HG02885 (cell line): ENCODE data around the gene LCLAT1.
A peak's percentile ranks its signal among the peaks of the same experiment; 100 is the strongest.
"Not testable (repeated sequence)": the region's sequence is repeated elsewhere in the genome, so short reads cannot be mapped to it uniquely, and the experiment has no call there.

Source experiments
- ATAC-seq: cut with Tn5 transposase; IDR thresholded peaks from one replicate; pipeline ENCODE4 v1.9.1; 2021; ENCODE audit warnings: mild to moderate bottlenecking; ENCODE audit not compliant: unreplicated experiment, poor library complexity

The LCLAT1 gene

GRCh38 chr2:30484145-30484544 lies 37.1 kb downstream of the LCLAT1 start:
- no peak for ATAC-seq

DNA sequence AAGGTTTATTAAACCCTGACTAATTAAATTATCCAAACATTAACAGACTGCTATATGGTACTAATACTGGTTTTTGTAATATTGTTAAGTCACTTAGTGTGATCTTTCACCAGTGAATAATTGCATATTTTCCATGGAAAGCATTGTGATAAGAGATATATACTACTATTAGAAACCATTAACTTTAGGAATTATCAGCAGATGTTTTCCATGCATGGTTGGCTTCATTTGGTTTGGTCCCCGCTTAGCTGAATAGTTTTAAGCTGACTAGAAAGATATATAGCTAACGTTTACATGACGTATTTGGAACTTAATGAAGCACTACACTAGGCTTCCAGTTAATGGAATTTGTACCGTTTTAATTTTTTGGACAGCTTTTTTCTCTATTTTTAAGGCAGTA lies 37.9 kb downstream of the LCLAT1 start:
- no peak for ATAC-seq

DNA sequence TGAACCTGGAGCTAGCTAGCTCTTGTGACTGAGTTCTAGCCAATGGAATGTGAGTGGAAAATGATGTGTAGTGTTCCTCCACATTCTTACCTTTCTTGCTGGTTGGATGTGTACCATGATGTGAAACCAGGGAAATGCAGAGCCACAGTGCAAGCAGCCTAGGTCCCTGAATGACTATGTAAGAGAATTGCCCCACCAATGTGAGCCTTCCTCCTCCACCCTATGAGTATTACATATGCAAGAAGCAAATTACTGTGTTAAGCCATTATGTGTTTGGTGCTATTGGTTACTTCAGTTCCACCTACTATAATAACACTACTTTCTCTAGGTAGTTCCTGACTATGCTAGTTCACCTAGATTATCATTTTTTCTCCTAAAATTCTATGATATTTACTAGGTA lies 39.6 kb downstream of the LCLAT1 start:
- no peak for ATAC-seq

GRCh38 chr2:30487603-30488002 lies 40.6 kb downstream of the LCLAT1 start:
- ATAC-seq, result no peak

DNA sequence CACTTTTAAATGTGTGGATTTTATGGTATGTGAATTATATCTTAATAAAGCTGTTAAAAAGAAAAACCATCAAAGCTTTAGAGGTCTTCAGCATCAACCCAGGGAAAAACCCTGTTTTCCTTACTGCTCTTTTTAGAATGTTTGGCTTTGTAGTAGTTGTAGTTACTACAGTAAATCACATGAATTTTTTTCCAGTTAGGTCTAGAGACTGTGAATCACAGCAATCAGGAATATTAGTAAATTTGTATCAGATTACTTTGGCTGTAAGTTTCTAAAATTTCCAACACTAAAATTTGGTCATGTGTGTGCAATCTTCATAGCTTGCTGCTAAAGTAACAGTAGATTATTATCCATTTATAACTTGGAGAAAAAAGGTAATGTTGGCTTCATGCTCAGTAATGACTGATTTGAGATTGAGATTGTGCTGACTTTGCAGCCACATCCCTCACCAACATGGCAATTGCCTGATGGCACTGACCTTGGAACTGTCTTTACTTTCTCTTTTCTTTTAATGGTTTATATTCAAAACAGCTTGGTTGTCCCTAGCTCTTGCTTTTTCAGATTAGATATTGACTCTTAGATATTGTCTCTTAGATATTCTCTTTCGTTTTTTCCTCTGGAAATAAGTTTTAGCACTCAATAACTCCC lies 41.1 kb downstream of the LCLAT1 start:
- no peak for ATAC-seq

GRCh38 chr2:30491225-30491624 lies 44.2 kb downstream of the LCLAT1 start:
- no peak for ATAC-seq

DNA sequence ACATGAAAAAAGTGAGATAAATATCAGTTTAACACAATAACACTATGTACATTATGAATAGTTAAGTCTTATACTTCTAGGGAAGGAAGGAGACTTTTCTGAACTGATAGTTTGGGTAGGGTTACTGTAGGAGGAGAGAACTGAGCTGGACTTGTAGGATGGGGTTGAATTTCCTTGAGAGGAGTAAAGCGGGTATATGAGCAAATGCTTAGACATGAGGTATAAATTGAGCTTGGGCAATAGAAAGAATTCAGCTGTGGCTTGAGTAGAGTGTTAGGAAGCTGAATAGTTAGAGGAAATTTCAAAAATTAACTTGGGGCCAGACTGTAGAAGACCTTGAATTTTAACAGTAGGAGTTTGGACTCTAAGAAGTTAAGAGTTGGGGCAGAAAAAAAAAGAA lies 45.1 kb downstream of the LCLAT1 start:
- ATAC-seq, result no peak

DNA sequence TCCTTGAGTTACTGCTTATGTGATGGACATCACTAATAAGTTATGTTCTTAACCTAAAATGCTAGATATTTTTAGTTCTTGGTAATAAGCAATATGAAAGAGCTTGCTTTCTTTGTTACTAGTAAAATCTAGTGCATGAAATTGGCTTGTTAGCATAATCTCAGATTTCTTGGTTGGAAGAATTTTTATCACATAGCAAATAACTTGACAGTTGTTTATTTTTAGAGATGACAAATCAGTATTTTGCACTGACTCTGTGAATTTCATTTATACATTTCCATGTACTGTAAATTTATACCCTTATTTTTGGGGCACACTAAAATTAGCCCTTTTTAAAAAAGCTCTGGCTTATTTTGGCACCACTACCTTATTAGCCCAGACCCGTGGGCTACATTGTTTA lies 45.6 kb downstream of the LCLAT1 start:
- no peak for ATAC-seq

DNA sequence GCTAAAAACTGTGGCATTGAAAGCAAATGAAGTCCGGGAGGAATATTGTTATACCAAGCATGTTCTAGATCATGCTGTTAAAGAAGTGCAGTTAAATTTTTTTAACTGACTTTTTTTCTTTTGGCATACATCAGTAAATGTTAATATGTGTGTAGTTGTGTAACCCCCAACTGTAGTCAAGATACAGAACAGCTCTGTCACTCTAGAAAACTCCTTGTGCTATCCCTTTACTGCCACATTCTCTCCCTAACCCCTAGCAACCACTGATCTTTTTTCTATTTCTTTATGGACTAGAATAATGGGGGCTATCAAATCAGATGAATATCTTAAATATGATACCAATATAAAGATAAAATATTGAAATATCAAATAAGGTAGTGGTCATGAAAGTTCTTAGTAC lies 46.4 kb downstream of the LCLAT1 start:
- ATAC-seq, result no peak

- not testable (repeated sequence) for ATAC-seq
These were observed 48.9 kb downstream of the LCLAT1 start for GRCh38 chr2:30495896-30496295.

DNA sequence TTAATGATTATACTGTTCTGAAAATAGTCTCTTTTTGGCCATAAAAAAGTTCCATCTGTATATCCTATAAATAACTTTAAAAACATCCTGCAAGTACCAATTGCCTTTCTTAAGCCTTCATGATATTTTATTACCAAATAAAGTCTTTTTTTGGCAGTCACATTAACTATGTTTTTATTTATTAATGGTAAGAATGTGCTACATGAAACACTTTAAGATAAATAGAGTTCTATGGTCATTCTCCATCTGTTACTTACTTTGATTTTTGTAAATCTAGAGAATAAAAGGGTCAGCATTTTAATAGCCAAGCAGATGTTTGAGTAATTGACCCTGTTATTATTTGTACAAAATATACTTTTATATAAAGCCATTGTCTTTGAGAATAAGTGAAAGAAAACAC lies 52.6 kb downstream of the LCLAT1 start:
- ATAC-seq, result no peak

- ATAC-seq, result no peak
These were observed 53.7 kb downstream of the LCLAT1 start for GRCh38 chr2:30500699-30501098.

DNA sequence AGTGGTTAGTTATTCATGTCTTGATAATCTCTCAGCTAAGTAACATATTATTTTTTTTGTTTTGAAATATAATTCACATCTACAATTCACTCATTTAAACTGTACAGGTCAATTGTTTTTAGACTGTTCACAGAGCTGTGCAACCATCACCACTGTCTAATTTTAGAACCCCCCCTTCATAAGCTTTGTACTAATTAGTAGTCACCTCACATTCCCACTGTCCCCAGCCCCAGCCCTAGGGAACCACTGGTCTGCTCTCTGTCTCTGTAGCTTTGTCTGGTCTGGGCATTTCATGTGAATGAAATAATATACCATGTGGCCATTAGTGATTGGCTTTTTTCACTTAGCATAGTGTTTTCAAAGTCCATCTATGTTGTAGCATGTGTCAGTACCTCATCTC lies 55.3 kb downstream of the LCLAT1 start:
- ATAC-seq, result no peak

GRCh38 chr2:30503007-30503694 lies 56.1 kb downstream of the LCLAT1 start:
- ATAC-seq, result peak; percentile 60

GRCh38 chr2:30503695-30504052 lies 56.6 kb downstream of the LCLAT1 start:
- ATAC-seq, result peak; percentile 48

DNA sequence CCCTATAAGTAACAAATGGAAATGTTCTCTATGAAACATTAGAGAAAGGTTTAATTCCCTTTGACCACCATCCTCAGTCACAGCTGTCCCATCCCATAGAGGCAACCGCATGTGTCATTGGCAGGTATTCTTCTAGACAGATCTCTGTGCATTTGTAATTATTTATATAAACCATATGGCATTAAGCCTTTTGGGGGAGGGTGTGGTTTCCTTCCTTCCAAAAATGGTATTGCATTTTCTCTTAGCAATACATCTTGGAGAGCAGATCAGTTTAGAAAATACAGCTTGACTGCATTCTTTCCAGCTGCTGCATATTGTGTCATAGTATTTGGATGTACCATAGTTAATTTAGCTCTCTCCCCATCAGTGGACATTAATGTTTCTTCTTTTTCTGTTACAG lies 57.7 kb downstream of the LCLAT1 start:
- no peak for ATAC-seq

GRCh38 chr2:30505500-30506180 lies 58.6 kb downstream of the LCLAT1 start:
- ATAC-seq, result peak; percentile 67

- not testable (repeated sequence) for ATAC-seq
These were observed 60.4 kb downstream of the LCLAT1 start for GRCh38 chr2:30507460-30507859.

DNA sequence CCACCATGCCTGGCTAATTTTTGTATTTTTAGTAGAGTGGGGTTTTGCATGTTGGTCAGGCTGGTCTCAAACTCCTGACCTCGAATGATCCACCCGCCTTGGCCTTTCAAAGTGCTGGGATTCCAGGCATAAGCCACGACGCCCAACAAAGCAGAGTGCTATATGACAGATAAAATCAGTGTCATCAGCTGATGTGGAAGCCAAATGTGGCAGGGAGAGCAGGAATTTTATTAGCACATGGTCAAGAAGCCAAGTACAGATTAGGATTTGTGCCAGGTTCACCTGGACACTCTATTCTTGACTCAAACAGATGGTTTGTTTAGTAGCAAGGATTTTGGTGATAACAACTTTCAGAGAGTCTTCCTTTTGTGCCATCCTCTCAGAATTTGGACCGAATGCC lies 62.7 kb downstream of the LCLAT1 start:
- no peak for ATAC-seq

GRCh38 chr2:30510409-30510808 lies 63.4 kb downstream of the LCLAT1 start:
- no peak for ATAC-seq

DNA sequence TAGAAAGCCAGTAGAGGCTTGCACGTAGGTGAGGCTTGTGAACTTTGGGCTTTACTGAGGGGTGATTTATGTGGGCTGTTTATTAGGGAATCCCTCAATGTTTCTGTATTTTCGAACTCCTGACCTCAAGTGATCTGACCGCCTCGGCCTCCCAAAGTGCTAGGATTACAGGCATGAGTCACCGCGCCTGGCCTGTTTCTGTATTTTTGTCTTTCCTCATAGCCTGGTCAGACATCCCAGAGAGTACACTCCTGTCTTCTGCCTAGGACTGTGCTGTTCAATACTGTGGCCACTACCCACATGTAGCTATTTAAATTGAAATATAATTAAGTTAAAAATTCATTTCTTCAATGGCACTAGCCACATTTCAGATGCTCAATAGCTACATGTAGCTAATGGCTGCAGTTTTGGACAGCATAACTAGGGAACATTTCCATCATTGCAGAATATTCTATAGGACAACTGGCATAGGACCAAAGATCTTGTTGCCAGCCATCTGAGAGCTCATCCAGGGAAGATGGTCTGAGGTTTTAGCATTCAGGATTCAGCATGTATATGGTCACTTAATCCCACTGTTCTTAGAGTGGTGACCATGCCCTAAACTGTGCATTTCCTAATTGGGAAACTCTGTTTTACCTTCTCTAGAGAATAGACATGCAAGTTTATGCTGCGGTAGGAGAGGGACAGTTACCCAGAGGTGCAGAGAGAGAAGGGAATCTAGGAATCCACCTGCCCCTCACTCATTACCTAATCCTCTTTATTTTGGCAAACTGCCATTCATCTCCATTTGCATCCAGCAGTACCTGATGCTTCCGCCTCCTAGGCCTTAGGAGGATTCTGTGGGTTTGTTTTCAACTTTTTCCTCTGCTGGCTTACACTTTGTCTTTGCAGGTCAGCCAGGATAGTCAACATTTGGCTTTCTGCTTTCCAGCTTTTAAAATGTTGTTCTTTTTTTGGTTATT lies 64.4 kb downstream of the LCLAT1 start:
- ATAC-seq, result no peak
